Kidney tubule cell (primary cell): ENCODE data around the gene TMA7B.

ENCODE experiments used
- DNase-seq: peaks from one replicate; pipeline ENCODE4 v3.0.0-alpha.2; 2018; ENCODE audit warnings: low spot score

TMA7B gene

GRCh38 chr22:40001800-40002577 lies 41.8 kb downstream of the TMA7B start:
- DNase-seq: no peak

- no peak for DNase-seq
These were observed 42.9 kb downstream of the TMA7B start for GRCh38 chr22:40002935-40003715.

GRCh38 chr22:40004836-40005235 lies 44.6 kb downstream of the TMA7B start:
- DNase-seq: no peak

- no peak for DNase-seq
These were observed 46.4 kb downstream of the TMA7B start for GRCh38 chr22:40006641-40007040.

GRCh38 chr22:40007853-40008710 lies 47.9 kb downstream of the TMA7B start:
- DNase-seq: no peak

GRCh38 chr22:40008726-40009291 lies 48.6 kb downstream of the TMA7B start:
- no peak for DNase-seq

GRCh38 chr22:40009292-40009774 lies 49.1 kb downstream of the TMA7B start:
- DNase-seq: no peak

GRCh38 chr22:40009951-40010671 lies 49.9 kb downstream of the TMA7B start:
- no peak for DNase-seq

- DNase-seq: no peak
These were observed 50.5 kb downstream of the TMA7B start for GRCh38 chr22:40010746-40011145.
